ENCODE data around the gene ZFR2. TPM values are rescaled to one million over a fixed set of nuclear protein-coding genes. Genes with fewer than 3 reads are reported as not detected.

Gene ZFR2
- total RNA-seq, 4 donors from 2014 or later, result not detected

- no peaks in the 10 kb centered on the region for H3K36me3 ChIP-seq
- H3K9me3 ChIP-seq, result no peaks in the 10 kb centered on the region
- intact Hi-C loops (cut with DNase I; ENCODE audit: low total_unique reads), result no loop called here
- no peak overlapping the region for H3K27ac ChIP-seq
- no peaks in the 10 kb centered on the region for H3K4me1 ChIP-seq
- peaks cover 0 to under 1% of the 10 kb centered on the region in 2 donors for H3K27me3 ChIP-seq
- TF ChIP-seq CTCF (IDR thresholded peaks at IDR 0.05), result no peak
- no peak for TF ChIP-seq POLR2A (IDR thresholded peaks at IDR 0.05)
- DNase-seq, result no peak
- H3K4me3 ChIP-seq, result no peak overlapping the region
Observed at GRCh38 chr19:3793799-3794198, 75.0 kb downstream of the ZFR2 start.

- Histone ChIP-seq H3K27me3 (no peaks in the 10 kb centered on the region), H3K27ac (no peak overlapping the region), H3K9me3 (no peaks in the 10 kb centered on the region), H3K36me3 (no peaks in the 10 kb centered on the region), H3K4me1 (no peaks in the 10 kb centered on the region), H3K4me3 (no peak overlapping the region)
- intact Hi-C loops (cut with DNase I; ENCODE audit: low total_unique reads), result no loop called here
- TF ChIP-seq CTCF (IDR thresholded peaks at IDR 0.05) (no peak), POLR2A (IDR thresholded peaks at IDR 0.05) (no peak)
- DNase-seq, result no peak
Observed at GRCh38 chr19:3792114-3792513, 76.7 kb downstream of the ZFR2 start.

DNA sequence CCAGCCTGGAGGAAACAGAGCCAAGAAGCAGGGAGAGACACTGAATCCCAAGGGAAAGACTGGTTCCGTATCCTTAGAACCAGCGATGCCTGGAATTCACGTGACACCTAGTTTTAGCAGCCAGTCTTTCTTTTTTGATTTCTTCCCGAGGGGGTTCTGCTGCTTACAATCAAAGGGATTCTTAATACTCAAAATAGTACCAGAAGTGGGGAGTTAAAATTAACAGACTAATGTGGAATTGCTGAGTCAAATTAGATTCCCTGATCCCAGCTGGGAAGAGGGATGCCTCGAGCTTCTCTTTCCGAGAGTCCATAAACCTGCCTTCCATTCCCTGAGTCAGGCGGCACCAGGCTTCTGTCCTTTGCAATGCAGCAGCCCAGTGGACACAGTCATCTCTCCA lies 77.9 kb downstream of the ZFR2 start:
- intact Hi-C loops (cut with DNase I; ENCODE audit: low total_unique reads), result no loop called here

GRCh38 chr19:3790209-3790734 lies 78.6 kb downstream of the ZFR2 start:
- Histone ChIP-seq H3K27ac (no peak overlapping the region), H3K4me1 (no peaks in the 10 kb centered on the region), H3K36me3 (no peaks in the 10 kb centered on the region), H3K9me3 (no peaks in the 10 kb centered on the region), H3K27me3 (no peaks in the 10 kb centered on the region), H3K4me3 (no peak overlapping the region)
- intact Hi-C loops (cut with DNase I; ENCODE audit: low total_unique reads), result no loop called here
- DNase-seq, result no peak
- TF ChIP-seq POLR2A (IDR thresholded peaks at IDR 0.05), result no peak
- TF ChIP-seq CTCF (IDR thresholded peaks at IDR 0.05), result no peak

More for the DNA sequence above, 77.9 kb downstream of the ZFR2 start:
- TF ChIP-seq CTCF (IDR thresholded peaks at IDR 0.05) (no peak), POLR2A (IDR thresholded peaks at IDR 0.05) (no peak)
- Histone ChIP-seq H3K36me3 (no peaks in the 10 kb centered on the region), H3K27ac (no peak overlapping the region), H3K4me1 (no peaks in the 10 kb centered on the region), H3K27me3 (no peaks in the 10 kb centered on the region), H3K4me3 (no peak overlapping the region), H3K9me3 (no peaks in the 10 kb centered on the region)
- DNase-seq, result no peak

DNA sequence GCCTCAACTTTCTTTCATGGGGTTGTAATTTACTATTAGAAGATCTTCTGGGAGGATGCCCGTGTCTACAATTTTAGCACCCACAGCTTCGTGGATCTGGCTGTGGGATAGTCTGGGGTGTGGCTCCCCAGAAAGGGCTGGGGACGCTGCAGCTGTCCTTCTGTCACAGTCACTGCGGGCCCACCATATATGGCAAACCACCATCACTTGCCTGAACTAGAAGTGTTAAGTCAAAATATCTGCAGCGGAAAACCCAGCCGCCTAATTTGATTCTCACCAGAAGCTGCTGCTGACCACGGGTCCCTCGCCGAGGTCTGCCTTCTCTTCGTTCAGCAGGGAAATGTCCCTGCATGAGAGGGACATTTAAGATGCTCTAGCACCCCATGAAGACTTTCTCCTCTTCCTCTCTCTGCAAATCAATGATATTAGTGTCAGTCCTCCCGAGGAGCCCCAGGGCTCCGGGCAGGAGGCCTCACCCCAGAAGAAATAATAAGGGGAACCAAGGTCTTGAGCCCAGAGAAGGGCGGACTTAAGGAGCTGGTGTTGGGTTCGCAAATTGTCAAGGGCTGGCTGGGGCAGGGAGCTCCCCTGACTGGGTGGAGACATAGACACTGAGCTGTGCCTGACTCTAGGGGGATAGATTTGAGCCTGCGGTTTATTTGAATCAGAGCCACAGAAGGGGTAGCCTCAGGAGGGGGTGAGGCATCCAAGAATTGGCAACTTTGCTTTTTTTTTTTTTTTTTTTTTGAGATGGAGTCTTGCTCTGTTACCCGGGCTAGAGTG lies 79.7 kb downstream of the ZFR2 start:
- TF ChIP-seq POLR2A (IDR thresholded peaks at IDR 0.05) (no peak), CTCF (IDR thresholded peaks at IDR 0.05) (no peak)
- no peaks in the 10 kb centered on the region for H3K36me3 ChIP-seq
- intact Hi-C loops (cut with DNase I; ENCODE audit: low total_unique reads), result no loop called here
- H3K27ac ChIP-seq, result no peak overlapping the region
- H3K27me3 ChIP-seq, result no peaks in the 10 kb centered on the region
- H3K4me3 ChIP-seq, result no peak overlapping the region
- DNase-seq, result no peak
- no peaks in the 10 kb centered on the region for H3K4me1 ChIP-seq
- no peaks in the 10 kb centered on the region for H3K9me3 ChIP-seq
